GM12874 (cell line): ENCODE measurements around the gene C11orf91.

Experiments
- TF ChIP-seq, protein P1 (sequence below): IDR thresholded peaks from 2 replicates; pipeline ENCODE4 v1.5.1; 2011; ENCODE audit warnings: low read depth, mild to moderate bottlenecking, control low read depth, low read length, moderate library complexity; ENCODE audit not compliant: insufficient read depth

C11orf91 gene

DNA sequence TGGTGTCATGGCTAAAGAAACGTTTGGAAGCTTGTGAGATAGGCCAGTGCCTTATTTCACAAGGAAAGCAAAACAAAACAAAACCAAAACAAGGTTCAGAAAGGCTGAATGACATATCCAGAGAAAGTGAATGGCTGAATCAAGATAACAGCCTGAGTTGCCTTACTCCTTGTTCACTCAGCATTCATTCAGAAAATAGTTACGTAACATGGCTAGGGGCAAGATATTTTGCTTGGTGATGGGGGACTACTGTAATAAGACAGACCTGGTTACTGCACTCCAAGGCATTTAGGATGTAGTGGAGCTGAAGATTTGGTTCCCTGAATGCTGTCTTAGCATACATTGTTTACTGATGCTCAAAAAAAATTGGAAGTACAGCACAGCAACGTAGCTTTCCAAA is 47.7 kb downstream of the C11orf91 start:
- TF ChIP-seq, protein P1, sequence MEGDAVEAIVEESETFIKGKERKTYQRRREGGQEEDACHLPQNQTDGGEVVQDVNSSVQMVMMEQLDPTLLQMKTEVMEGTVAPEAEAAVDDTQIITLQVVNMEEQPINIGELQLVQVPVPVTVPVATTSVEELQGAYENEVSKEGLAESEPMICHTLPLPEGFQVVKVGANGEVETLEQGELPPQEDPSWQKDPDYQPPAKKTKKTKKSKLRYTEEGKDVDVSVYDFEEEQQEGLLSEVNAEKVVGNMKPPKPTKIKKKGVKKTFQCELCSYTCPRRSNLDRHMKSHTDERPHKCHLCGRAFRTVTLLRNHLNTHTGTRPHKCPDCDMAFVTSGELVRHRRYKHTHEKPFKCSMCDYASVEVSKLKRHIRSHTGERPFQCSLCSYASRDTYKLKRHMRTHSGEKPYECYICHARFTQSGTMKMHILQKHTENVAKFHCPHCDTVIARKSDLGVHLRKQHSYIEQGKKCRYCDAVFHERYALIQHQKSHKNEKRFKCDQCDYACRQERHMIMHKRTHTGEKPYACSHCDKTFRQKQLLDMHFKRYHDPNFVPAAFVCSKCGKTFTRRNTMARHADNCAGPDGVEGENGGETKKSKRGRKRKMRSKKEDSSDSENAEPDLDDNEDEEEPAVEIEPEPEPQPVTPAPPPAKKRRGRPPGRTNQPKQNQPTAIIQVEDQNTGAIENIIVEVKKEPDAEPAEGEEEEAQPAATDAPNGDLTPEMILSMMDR, result no peak

DNA sequence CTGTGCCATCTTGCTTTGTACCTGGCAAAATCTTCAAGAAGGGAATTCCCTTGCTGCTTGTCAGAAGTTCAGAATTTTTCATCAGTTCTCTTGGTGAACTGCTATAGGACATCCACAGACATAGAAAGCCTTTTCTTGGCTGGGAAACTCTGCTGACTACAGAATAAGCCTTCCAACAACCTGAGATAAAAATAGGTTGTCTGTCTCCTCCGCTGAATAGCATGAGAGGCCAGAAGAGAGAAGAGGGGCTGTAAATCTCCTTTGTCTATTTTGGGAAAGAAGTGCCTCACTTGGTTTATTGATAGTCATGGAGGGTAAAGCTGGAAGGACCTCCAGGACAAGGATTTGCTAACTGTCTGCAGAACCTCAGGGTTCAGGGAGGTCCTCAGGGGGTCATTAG is 48.2 kb downstream of the C11orf91 start:
- TF ChIP-seq, protein P1, result no peak

DNA sequence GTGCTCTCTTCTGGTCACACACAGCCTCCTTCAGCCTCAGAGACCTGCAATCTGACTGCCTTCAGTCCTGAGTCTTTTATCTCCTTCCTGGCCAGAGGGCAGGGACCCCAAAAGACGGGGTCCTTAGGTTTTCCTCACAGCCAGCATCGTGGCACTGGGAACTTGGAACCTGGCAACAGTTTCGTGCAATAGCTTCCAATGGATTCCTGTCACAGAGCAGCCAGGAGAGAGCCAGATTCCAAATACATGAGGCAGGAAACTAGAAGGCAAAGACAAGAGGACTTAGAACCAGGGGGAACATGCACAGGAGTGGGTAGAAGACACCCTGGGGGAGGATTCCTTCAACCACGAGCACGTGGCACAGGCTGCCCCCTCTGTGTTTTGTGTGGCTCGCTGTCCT is 48.6 kb downstream of the C11orf91 start:
- TF ChIP-seq, protein P1, result no peak

DNA sequence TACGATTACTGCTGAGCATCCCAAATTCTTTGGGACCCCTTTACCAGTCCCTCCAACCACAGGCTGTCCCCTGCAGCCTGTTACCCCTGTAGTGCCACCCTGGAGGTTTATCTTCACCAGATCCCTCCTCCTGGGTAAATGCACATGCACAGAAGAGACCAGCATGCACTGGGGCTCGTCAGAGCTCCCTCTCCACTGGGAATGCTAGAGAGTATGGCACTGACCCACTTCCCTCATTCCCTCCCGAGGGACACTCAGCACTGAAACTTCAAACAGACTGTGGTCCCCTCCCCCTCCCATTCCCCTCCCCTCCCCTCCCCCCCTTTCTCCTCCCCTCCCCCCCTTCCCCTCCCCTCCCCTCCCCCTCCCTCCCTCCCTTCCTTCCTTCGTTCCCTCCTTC is 49.1 kb downstream of the C11orf91 start:
- TF ChIP-seq, protein P1, result no peak

DNA sequence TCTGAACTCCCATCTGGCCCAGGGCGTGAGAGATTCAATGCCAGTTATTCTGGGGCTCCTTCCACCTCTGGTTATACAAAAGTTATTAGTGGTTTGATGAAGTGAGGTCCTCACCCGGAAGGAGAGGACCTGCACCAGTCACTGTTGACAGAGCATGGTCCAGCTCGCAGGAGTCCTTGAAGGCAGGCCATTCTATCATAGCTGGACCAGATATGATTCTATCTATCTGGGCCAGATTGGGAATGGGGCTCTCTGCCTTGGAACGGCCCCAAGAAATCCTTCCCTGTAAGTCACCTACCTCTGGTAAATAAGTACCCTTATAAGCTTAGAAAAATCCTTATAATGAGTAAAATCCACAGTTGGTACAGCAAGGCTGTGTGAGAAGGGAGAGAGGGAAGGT is 50.7 kb downstream of the C11orf91 start:
- TF ChIP-seq, protein P1, result no peak
